NCI-H2107 treated with DMSO at 0.1 percent for 48 hours (cell line): ENCODE data around the gene TUBGCP6.

Source experiments
- DNase-seq: peaks from one replicate; lab custom pipeline; 2025; ENCODE audit not compliant: unreplicated experiment; lab: John Stamatoyannopoulos, UW

TUBGCP6 gene

GRCh38 chr22:50251477-50252081, 6.8 kb upstream of the TUBGCP6 start:
- no peak for DNase-seq

DNA sequence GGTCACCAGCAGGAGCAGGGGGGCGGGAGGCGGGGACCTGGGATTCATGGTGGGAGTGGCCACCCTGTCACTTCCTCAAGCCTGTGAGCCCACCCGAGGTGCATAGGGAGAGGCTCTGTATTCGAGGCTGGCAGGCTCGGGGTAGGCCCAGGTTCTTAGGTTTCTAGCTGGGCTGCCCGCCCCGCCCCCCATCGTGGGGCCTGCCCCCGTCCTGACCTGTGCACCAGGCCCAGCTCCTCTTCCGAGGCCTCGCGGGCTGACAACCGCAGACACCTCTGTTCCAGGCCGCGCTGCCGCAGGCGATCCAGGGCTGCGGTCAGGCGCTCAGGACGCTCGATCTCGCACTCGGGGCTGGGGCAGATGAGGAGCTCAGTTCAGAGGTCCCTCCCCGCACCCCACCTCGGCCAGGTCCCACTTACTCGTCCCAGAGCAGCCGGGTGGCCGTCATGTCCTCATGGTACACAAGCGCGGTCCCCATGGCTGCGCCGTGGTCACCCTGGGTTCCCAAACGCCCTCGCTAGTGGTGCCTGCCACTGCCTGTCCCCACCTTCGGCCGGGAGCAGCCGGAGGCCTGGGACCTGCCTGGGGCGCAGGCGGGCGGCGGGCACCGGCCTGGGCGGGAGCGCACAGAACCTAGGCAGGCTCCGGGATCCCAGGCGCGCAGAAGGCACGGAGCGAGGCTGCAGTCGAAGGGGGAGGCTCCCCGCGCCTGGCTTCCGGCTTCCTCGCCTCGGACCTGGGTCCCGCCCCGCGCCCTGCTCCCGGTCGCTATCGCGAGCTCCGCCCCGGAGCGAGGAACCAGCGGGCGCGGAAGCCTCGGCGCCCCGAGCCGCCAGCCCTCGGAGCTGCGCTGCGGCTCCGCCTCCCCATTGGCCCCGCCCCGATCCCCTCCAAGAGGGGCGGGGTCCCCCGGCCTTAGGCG, 6.0 kb upstream of the TUBGCP6 start, which contains the start of gene HDAC10:
TSS of gene HDAC10 (minus strand) at position 711 of the 922 bp plus-strand sequence. CDS start at position 478, 233 bp downstream.
- no peak for DNase-seq

DNA sequence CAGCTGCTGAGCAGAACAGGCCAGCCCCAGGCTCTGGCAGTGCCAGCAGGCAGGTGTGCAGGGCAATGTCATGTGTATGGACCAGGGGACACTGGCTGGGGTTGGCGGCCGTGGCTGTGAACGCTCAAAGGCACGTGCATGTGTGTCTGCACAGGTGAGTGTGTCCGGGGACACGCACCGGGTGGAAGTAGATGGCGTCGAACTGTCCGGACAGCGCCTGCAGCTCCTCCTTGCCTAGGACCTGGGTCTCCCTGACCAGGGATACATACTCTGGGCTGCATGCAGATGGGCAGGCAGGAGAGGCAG, 5.4 kb upstream of the TUBGCP6 start:
- DNase-seq: no peak

DNA sequence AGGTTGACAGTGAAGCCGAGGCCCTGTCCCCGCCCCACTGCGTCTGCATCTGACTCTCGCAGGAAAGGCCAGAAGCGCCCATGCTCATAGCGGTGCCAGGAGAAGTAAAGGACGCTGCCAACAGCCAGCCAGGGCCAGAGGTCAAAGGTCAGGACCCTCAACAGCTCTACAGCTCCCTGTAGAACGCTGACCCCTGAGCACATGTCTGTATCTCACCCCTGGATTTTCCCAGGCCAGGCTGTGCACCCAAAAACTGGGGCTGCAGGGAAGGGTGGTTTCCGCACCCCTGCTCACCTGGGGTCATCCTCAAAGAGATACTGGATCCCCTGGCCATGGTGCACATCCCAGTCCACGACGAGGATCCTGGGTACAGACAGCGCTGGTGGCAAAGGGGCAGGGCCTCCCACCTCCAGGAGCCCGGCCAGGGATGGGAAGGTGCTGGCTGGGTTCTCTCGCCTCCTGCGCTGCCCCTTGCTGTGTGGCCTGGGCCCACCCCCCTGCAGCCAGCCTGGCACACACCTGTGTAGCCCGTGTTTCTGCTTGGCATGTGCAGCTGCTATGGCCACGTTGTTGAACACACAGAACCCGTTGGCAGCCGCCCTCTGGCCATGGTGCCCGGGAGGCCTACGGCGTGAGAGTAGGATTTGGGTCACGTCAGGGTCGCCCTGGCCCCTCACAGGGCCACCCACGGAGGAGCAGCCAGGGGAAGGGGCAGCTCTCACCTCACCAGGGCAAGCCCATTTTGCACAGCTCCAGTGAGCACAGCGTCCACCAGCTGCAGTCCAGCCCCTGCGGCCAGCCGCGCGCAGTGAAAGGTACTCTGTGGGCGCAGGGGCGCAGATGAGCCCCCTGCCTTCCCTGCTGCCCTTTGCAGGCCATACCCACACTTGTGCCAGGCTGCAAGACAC, 4.8 kb upstream of the TUBGCP6 start:
- DNase-seq: no peak

GRCh38 chr22:50248196-50249081, 3.6 kb upstream of the TUBGCP6 start:
- DNase-seq: no peak

GRCh38 chr22:50247748-50248147, 2.9 kb upstream of the TUBGCP6 start:
- DNase-seq: no peak

DNA sequence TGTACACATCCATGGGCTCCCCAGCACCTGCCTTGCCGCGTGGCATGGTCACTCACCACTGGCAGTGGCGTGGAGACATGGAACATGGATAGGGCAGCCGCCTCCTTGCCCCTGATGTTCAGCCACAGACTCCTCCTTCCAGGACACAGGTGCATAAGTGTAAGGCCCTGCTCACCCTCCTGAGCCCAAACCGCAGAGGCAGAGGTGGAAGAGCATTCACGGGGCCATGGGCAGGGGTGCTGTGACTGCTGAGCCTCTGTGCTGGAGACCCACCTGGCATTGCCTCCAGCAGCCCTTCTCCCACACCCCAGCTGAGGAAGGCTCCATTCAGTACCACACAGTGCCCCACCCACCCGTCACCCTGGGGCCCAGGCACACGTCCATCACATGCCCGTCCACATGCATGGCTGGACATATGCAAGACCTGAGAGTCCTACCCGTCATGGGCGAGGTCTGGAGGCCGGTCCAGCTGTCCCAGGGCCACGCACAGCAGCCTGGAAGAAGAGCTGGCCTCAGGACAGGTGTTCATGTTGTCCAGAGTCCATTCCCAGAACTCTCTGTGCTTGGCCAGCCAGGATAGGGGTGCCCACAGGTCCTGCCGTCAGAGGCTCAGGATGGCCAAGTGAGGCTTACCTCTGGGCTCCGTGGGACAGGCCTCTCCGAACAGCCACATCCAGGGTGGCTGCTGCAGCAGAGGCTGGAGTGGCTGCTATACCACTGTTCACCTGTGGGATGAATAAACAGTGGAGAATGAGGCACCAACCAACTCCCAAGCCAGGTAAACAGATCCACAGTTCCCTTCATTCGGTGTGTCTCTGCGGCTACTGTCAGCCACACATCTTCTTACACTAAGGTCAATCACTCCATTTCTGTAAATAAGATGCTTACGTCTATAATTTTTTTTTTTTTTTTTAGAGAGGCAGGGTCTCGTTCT, 1.7 kb upstream of the TUBGCP6 start:
- no peak for DNase-seq

DNA sequence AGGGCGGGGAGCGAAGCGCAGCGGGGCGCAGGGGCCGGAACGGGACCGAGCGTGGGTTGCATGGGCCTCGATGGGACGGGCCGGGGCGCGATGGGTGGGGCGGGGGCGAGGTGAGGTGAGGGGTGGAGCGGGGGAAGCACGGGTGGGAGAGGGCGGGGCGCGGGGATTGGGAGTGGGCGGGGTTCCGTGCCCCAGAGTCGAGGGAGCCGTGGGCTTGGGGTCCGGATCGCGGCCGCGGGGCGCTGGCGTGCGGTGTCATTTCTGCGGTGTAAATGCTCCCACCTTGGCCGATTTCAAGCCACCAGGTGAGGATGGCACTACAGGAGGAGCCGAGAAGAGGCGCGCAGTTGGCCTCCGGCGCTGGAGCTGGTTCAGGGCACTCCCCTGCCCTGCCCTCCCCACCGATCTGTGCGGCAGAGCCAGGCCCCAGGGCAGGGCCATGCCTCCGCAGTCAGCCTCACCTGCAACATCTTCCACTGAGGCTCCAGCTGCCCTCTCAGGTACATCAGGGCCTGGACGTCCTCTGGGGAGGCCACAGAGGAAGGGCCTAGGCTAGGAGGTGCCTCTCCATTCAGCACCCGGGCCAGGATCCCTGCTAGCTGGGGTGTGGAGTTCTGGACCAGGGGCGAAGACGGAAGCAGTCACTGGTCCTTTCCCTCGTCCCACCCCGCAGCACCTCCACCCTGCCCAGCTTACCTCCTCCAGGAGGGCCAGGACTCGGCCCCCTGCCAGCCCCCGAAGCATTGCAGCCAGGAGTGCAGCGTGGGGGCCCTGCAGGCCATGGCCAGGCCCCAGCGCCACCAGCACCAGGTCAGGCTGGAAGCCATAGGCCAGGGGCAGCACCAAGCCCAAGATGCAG, 620 bp upstream of the TUBGCP6 start:
- no peak for DNase-seq

DNA sequence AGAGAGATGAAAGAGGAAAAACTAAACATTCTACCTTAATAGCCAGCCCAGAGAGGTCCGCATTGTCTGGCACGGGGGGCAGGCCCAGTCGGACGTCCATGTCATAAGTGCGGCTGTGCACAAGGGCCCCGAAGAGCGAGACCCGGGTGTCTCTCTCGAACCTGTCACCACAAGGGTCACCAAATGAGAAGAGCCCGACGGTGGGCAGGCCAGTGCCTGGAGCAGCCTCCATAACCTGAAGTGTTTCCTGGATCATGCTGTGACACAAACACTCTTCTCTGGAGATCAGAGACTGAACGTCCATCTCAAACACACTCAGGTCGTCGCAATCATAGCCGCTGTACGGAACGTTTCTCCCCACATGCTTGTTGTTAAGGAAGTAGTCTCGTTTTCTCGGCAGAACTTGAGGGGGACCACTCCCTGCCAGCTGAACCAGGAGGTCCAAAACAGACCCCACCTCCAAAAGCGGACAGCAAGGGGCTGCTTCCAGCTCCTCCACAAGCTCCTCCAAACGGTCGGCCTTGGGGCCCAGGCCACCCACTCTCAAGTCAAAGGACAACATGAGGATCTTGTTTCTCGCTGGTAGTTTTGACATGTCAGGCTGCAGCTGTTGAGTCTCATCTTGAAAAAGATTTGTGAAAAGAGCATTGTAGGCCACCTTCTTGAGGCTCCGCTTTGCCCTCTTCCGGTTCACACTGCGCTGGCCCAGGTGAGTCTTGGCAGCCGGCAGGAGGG, 971 bp downstream of the TUBGCP6 start:
- no peak for DNase-seq

- DNase-seq: no peak
These were observed 2.3 kb downstream of the TUBGCP6 start for GRCh38 chr22:50242406-50242949.

DNA sequence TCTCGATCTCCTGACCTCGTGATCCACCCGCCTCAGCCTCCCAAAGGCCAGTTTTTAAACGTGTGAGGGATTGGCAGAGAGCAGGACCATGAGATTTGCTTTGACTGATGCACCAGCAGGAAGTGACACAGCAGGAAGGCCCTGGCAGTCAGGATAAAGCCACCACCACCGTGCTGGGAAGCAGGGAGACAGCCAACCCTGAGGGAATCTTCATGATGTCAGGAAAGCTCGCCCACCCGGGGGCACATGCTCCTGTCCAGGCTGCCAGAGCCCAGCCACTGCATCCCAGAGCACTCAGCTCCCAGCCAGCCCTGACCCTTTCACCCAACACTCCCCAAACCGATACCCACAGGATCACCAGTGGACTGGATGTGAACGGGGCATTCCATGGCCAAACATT, 6.1 kb downstream of the TUBGCP6 start:
- no peak for DNase-seq

DNA sequence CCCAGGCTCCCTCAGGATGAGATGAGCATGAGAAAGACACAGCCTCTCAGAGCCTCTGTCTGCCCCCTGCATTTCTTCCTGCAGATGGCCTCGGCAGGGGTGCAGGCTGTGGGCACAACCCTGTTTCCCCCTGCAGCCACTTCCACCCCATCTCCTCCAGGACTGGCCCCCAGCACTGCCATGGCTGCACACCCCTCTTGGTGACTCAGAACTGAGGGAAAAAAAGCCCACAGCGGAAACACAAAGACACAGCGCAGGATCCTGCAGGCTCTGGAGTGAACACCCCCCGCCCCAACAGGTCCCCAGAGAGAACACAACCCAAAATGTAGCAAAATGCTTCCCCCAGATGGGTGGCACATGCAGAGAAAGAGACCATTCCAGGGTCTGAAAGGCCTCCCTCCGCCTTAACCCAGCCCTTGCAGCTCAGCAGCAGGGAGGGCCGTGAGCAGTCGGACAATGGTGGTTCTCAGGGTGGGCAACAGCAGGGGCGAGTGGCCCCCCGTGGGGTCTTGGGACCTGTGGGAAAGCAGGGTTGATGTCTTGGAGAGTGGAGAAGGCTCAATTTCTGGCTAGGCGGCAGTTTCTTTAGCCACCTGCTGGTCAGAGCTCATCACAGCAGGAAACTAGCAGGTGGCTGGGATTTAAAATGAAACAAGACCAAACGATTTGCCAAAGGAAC, 8.0 kb downstream of the TUBGCP6 start:
- peak; percentile 29 for DNase-seq

GRCh38 chr22:50233223-50233622, 11.6 kb downstream of the TUBGCP6 start:
- DNase-seq: no peak

GRCh38 chr22:50232481-50233151, 12.2 kb downstream of the TUBGCP6 start:
- no peak for DNase-seq

- no peak for DNase-seq
These were observed 15.5 kb downstream of the TUBGCP6 start for GRCh38 chr22:50229370-50229769.

DNA sequence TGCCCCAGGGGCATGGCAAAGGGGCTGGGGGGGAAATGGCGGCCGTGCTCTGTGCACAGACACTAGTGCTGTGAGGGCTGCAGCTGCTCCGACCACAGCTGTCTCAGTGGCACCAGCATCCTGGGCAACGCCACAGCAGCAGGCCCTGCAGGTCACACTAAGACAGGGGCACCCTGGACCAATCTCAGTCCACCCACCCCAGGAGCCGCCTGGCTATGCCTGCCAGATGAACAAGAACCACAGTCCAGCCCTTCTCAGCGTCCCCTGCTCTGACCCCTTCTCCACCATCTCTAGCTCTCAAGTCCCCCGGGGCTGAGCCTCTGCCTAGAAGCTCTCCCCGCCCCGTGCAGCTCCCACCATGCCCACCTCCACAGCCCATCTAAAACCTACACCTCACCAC, 16.5 kb downstream of the TUBGCP6 start:
- DNase-seq: no peak
